HPDE6-E6E7 (cell line): Measurements from ENCODE around the gene UQCRC1.

Source experiments
- DNase-seq: peaks from one replicate; pipeline ENCODE4 v3.0.0; 2011; ENCODE audit warnings: missing footprints; ENCODE audit errors: extremely low spot score

The UQCRC1 gene

DNA sequence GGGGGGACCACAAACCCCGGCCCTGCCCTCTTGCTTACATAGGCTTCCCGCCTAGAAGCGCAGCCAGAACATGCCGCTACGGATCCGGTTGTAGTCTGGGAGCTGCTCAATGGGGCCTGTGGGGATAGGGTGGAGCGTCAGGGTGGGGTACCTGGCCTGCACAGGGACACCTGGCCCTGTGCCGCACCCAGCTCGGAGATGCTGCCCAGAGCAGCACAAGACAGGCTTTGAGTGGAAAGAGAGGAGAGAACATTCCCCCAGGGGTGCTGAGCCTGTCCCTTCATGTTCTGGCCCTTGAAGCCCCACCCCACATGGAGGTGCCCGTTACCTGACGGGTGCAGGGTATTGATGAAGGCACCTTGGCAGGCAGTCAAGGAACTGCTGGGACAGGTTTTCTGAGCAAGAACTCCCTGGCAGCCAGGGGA is 10.4 kb downstream of the UQCRC1 start:
- peak; percentile 79 for DNase-seq

DNA sequence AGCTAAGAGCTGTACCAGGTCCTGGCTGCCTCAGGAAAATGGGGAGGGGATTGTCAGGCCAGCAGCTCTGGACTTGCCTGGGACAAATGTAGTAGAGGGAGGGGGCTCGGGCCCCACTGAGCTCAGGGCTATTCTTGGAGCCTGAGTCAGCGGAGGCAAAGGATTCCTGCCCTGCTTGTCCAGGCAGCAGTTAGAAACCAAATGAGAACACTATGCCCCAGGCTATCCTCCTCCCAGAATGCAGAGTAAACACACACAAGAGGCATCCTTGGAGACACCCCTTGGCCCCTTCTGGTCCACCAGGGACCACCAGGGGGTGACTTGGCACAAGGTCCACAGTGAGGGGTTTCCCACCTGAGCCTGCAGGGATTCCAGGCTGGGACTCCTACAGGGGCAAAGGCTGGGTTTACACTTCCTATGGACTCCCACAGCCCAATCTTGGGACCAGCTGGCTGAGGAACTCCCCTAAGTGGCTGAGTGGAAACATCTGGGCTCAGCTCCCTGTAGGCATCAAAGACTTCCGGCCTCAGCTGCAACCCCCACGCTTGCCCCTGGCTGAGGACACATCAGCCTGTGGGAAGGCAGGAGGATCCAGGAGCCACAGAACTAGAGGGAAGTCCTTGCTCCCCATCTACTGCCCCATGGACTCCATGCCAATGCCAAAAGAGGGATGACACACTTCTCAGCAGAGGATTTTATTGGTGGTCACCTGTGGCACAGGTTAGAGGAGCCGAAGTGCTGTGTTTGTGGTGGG is 10.9 kb downstream of the UQCRC1 start:
- DNase-seq = peak; percentile 46

DNA sequence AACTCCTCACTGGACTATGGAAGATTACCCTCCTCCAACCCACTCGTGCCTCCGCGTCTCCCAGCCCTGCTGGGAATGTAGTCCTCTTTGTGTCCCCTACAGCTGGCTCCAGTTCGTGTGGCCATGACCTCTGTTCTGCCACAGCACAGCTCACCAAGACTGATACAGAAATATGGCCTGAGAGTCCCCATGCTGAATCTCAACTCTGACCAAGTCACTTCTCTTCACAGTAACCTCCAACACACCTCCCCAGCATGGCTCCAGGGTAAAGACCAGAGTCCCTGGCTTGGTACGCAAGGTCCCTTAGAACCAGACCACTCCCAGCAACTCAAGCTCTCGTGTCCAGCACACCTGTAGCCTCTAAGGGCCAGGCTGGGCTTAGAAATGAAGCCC is 12.0 kb downstream of the UQCRC1 start:
- DNase-seq = no peak

DNA sequence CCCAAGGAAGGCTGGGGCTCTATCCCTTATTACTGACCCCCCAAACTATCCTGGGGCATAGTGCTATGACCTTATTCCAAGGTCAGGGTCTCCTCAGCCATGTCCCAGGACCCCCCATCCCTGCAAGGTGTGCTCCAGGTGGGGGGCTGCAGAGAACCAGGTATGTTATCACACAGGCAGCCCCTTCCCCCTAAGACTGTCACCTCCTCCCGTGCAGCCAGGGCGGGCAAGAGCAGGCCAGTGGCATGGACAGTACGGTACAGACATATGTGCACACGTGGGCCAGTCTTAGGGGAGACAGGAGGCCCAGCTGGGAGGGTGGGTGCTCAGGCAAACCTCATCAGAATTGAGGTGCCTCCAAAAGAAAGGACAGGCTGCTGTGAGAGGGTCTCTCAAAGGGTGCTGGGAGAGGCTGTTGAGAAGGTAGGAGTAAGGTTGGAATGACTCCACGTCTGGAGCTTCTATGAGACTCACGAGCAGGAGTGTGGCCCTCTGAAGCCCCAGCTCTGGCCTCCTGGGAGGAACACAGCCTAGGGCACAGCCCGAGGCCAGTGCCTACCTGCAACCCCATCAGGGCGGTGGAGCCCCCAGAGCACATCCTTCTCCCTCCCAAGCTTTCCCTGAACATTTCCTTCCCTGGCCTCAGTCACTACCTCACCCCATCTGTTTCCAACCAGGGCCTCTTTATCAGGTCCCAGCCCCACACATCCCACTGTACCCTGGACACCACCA is 12.6 kb downstream of the UQCRC1 start:
- no peak for DNase-seq

DNA sequence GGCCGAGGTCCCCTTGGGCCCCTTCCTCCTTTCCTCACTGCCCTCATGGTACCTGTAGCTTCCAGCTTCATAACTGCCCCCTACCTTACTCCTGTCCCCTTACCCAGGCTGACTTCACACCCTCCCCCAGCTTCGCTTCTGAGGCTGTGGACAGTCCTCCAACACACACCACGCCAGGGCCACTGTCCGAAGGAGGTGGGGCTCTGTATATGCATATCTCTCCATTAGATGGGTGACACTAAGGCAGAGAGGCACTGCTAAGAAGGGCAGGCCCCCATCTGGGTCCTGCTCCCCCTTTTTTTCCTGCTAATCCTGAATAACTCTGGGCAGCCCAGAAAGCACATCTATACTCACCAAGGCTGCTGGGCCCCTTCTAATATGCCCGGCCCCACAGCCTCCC is 13.3 kb downstream of the UQCRC1 start:
- DNase-seq = no peak

DNA sequence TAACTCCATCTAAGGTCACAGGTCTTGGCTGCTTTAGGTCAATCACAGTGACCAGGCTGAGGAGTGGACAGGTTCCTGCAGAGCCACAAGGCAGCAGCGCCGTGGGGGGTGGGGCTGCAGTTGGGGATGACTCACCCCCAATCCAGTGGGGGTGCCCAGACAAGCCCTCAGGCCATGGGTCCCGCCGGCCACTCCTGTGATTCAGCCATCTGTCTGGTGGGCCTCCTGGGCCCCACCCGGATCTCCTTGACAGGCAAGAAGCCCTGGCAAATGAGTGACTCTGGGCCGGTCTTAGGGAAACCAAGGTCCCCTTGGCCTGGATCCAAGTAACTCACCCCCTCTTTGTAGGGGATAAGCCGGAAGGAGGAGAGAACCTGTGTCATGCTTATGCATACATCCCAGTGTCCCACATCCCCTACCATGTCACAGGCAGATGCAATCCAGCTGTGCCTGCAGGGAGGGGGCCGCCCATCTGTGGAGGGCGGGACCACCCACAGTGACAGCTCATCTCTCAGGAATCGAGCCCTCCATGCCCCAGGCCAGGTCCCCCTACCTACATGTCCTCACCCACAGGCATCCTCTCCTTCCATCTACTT is 13.8 kb downstream of the UQCRC1 start:
- peak; percentile 58 for DNase-seq

DNA sequence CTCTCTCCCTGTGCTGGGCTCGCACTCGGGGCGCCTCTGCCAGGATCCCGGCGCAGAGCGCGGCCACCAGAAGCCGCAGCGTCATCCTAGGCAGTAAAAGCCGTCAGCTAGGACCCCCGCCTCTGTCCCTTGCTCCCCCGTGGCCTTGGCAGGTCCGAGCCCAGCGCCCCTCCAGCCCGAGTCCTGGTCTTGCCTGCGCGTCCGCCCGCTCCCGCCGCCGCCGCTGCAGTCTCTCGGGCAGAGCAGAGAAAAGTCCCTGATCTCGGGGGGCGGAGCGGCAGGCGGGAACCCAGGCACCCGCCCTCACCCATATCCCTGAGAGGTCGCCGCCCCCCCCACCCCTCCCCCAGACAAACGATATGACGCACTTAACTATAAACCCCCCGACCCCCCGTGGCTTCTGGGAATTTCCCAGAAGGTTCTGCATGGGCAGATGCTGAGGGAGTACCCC is 14.3 kb downstream of the UQCRC1 start, which contains the start of gene COL7A1:
Gene COL7A1, minus strand, starts transcription at position 255 of the 451 bp plus-strand sequence. Its CDS starts 170 bp downstream, at position 85.
- peak; percentile 13 for DNase-seq

DNA sequence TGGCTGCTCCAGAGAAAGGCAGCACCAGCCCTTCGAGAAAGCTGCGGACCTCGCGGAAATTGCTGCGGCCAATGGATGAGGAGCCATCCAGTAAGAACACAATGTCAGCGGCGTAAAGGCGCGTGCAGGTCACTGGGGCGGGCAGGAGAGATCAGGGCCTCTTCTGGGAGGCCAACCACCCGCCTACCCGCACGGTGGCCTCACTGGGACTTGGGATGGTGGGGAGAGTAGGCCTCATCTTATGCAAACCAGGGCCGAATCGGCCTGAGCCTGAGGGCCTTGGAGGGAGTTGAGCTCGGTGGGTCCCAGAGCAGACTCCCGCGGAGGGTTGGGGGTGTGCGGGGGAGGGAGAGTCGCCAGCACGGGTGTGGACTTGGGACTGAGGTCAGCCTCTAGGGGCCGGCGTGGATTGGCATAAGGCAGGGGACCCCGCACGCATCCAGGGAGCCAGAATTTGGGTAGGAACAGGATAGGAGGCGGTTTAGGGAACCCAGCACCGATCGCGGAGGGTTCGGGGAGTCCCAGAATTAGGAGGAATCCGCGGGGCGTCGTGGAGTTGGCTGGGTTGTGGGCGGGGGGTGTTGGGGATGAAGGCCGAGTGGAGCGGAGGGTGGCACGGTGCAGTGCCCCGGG is 14.9 kb downstream of the UQCRC1 start:
- DNase-seq = no peak

DNA sequence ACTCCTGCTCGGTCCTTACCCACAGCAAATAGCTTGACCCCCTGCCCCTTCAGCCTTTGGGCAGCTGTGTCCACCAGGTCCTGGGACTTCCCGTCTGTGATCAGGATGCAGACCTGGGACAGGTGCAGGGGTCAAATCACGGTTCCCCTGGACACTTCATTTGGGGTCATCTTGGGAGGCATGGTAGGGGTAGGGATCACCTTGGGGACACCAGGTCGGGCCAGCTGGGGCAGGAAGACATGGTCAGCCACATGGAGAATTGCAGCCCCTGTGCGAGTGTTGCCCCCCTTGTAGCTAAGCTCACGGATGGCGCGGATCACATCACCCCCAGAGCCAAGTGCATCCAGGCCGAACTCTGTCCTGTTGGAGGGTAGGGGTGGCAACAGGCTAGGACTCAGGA is 16.1 kb downstream of the UQCRC1 start:
- DNase-seq = no peak

DNA sequence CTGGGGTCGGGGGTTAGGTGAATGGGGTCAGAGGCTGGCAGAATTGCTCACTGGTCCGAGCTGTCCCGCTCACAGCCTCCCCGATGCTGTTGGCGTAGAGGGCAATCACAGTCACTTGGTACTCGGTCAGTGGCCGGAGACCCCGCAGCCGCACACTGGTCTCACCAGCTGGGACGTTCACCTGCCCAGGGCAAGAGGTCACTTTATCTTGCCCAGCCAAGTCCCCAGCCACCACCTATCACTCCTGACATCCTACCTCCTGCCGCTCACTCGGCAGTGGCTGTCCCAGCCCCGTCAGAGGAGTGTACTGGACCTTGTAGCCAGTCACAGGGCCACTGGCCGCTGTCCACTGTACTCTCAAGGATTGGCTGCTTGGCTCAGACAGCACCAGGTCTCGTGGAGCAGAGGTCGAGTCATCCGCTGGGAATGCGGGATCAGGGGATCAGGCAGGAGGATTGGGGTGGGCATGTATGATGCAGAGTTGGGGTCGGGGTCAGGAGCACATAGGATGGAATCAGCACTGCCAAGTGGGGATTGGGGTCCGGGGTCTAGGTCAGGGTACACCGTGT is 16.8 kb downstream of the UQCRC1 start:
- no peak for DNase-seq

DNA sequence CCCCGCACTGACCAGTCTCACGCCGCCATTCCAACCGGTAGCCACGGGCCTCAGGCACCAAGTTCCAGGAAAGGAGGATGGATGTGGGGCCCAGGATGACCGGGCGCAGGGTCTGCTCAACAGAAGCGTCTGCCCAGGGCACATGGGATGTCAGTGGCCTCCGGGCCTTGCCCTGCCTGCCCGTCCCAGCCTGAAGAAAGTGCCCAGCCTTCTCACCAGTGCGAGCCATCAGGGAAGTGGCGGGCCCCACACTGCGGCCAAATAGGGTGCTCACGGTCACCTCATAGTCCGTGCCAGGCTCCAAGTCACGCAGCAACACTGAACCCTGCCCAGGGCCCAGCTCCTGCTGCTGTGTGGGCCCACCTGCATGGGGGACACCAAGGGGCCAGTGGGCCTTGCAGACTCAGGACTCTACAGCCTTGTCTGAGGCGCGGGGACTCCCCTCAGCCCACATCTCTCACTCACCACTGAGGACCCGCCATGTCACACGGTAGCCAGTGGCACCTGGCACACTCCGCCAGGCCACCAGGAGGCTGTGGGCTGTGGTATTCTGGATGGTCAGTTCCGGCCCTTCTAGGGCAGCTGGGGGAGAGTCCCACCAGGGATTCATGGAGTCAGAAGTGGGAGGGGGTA is 17.4 kb downstream of the UQCRC1 start:
- no peak for DNase-seq

DNA sequence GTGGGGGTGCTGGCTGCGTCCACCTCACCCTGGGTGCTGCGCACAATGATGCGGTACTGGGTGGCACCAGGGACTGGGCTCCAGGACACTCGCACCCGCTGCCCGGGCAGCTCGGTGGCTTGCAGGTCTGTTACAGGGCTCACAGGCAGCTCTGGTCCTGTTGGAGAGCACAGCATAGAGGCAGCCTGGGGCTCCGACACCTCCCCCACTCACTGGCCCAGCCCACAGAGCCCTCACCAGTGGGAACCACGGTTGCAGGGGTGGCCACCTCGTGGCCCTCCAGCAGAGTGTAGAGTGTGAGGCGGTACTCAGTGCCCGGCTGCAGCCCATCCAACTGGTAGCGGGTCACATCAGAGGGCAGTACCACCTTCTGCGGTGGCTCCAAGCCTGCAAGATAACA is 18.0 kb downstream of the UQCRC1 start:
- no peak for DNase-seq

DNA sequence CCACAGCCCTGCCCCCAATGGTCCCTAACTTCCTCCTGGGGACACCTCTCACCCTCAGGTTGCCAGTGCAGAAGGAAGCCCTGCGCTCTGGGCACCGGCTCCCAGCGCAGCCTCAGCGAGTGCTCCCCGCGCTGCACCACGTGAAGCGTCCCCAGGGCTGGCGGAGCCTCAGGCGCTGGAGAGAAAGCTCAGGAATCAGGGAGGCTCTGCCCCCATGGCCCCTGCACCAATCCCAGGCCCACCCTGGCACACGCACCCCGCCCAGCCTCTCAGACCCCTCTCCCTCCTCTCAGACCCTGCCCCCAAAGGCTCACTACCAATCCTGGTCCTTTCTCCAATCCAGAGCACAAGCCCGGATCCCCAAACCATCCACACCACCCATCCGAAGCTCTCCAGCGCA is 21.2 kb downstream of the UQCRC1 start:
- no peak for DNase-seq

DNA sequence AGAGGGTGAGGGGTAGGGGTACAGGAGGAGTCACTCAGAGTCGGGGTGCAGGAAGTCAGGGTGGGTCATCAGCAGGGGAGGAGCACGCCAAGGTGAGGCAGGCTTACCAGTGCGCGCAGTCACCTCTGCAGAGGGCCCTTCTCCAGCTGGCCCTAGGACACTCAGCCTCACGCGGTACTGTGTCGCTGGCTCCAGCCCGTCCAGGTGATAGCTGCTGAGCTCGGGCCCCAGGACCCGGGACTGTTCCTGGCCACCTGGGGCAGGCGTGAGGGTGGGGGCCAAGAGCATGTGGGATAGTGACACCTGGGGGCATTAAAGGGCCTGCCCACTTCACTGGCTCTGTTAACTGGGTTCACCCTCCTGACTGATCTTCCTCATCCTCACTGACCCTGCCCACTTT is 21.8 kb downstream of the UQCRC1 start:
- DNase-seq = no peak

DNA sequence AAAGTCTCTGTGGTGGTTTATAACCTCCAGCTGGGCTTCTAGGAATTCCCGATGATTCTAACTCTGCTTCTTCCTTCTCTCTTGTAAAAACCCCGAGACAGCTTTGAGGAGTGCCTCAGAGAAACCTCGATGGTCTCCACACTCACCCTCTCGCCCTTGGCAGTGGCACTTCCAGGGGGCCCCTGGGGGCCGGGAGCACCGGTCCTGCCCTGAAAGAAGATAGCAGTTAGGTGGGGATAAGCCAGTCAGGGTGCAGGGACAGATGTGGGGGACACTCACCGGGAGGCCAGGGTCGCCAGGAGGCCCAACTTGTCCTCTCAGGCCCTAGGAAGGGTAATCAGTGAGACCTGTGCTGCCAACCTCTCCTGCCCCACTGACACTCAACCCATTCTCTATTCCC is 24.0 kb downstream of the UQCRC1 start:
- no peak for DNase-seq

DNA sequence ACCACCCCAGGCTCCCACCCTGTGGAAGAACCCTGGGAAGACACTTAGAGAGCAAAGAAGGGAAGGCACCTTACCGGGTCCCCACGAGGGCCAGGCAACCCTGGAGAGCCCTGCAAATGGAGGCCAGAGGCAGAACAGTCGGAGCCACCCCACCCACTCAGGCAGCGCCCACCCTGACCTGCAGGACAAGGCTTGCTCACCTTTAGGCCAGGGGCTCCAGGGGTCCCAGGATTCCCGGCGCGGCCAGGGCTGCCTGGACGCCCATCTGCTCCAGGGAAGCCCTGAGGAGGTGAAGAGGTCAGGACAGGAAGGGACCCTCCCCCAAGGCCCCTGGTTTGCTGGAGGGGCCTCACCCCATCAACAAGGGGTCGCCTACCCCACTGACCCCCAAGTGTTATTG is 24.6 kb downstream of the UQCRC1 start:
- DNase-seq = no peak

DNA sequence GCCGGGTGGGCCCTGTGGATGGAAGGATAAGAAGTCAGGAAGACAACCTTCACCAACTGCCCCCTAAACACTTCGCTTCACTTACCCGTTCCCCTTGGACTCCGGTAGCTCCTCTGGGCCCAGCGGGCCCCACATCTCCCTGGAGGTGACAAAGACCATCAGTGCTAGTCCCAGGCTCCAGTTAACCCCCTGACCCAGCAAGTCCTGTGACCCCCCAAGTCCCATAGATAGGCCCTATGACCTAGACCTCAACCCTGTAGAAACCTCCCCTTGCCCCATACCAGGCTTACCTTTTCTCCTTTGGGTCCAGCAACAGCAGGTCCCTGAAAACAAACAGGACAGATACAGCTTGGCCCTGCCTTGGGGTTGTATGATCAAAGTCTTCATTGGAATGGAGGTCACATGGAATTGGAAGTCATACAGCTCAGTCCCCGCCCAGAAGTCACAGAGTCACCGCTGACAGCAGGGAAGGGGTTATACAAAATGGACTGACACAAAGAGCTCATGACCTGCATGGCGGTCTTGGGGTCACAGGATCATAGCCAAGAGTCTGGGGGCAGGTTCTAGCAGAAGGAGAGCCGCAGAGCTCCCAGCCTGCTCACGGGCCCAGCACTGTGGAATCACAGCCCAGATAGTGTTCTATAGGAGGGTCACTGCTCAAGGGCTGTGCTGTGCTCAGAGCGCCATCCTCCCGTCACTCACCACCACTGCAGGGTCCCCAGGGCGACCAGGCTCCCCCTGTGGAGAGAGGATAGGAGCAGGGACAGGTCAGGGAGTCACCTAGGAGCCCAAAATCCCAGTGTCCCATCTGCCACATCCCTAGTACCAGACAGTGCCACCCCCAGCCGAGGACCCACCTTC is 27.6 kb downstream of the UQCRC1 start:
- DNase-seq = no peak

DNA sequence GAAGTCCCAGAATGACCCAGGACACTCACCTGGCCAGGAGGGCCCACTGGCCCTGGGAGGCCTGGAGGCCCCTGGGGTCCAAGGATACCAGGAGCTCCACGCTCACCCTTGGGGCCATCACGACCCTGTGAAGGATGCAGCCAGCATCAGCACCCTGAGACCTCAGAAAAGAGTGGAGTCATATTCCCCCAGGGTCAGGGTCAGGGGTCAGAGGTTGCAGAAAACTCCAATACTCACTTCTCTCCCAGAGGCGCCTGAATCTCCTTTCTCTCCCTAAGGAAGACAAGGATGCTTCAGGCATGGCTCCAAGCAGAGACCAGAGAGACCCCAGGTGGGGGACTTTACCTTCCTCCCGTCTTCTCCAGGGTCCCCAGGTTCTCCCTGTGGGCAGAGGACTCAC is 32.8 kb downstream of the UQCRC1 start:
- DNase-seq = no peak

DNA sequence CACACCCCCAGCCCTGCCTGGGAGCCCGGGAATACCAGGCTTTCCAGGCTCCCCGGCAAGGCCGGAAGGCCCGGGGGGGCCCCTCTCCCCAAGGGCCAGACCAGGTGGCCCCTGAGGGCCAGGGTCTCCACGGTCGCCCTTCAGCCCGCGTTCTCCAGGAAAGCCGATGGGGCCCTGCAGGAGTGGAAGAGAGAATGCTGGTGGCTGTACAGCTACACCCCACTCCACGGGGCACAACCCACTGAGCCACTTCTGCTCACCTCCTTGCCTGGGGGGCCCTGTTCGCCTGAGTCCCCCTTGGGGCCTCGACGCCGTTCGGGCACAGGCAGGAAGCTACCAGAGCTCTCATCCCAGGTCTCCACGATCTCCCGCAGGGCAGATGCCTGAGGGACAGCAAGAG is 34.1 kb downstream of the UQCRC1 start:
- DNase-seq = no peak

DNA sequence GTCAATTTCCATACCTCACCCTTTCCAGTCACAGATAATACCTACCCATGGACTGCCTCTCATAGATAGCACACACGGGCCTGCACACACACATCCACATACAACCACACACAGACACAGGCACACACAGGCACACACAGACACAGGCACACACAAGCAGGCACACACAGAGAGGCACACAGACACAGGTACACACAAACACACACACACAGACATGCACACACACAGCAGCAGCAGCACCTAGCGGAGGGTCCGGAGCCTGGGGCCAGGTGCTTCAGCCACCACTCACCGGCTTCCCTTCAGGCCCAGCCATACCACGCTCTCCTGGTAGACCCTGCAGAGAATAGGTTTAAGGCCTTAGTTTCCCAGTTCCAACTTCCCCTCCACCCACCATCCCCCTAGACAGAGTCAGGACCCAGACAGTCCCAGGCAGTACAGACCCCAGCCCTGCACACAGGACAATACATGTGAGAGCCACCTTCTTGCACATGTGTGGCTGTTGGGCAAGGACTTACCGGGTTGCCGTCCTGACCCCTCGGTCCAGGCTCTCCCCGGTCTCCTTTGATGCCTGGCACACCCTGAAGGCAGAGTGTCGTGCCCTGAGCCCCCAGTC is 35.4 kb downstream of the UQCRC1 start:
- DNase-seq = no peak
